Left colon (tissue), 2 donors: ENCODE measurements around the gene RASL11B. TPM values are rescaled to one million over a fixed set of nuclear protein-coding genes. Genes with fewer than 3 reads are reported as not detected.

ENCODE experiments used
- ATAC-seq: fragments of 200-7000 bp; cut with Tn5 transposase; one replicate; pipeline ENCODE4 v1.9.1; 2020; ENCODE audit warnings: mild to moderate bottlenecking, moderate library complexity
- DNase-seq, 2 donors: peaks; one replicate each; pipeline ENCODE4 v3.0.0-alpha.2; 2020
- intact Hi-C, 2 donors: fragments of 100-400 bp; cut with DNase I in 1 of 2; cut with micrococcal nuclease in 1 of 2; formaldehyde crosslinking; loops; one replicate each; pipeline versions ENCODE4 v1.11.2 to v1.14.0; 2022; cut with DNase I, micrococcal nuclease
- total RNA-seq, 2 donors: library from RNA; stranded (reverse); fragmentation: NEBNext Ultra II Directional; extraction: Animal tissue kit (Norgen Biotek cat#: 25700); gene quantifications; one replicate each; pipeline ENCODE4 v1.2.1, GENCODE V29; 2021
- donor health status: DM: no; HTN: no; CAD: no.
- donor health status: DM: yes; HTN: yes; CAD: no.

The RASL11B gene
- total RNA-seq, 2 donors from 2014 or later, result 0.17 TPM; not detected in 1

- DNase-seq (no peak), ATAC-seq (no peak)
- intact Hi-C loops, result no loop called here
Observed at GRCh38 chr4:52841682-52842456, 20.2 kb upstream of the RASL11B start.

GRCh38 chr4:52842792-52843191 lies 19.3 kb upstream of the RASL11B start:
- intact Hi-C loops, result no loop called here
- no peak for ATAC-seq
- no peak for DNase-seq

GRCh38 chr4:52843351-52843750 lies 18.8 kb upstream of the RASL11B start:
- no peak for ATAC-seq

GRCh38 chr4:52843958-52844357 lies 18.2 kb upstream of the RASL11B start:
- no peak for ATAC-seq
- intact Hi-C loops, result no loop called here
- no peak for DNase-seq

More at GRCh38 chr4:52843351-52843750, 18.8 kb upstream of the RASL11B start:
- DNase-seq, result no peak
- intact Hi-C loops, result no loop called here

GRCh38 chr4:52844596-52844995 lies 17.5 kb upstream of the RASL11B start:
- intact Hi-C loops, result no loop called here
- ATAC-seq (no peak), DNase-seq (no peak)

- intact Hi-C loops, result no loop called here
- ATAC-seq, result no peak
- no peak for DNase-seq
Observed at GRCh38 chr4:52846502-52846901, 15.6 kb upstream of the RASL11B start.

GRCh38 chr4:52848254-52848653 lies 13.9 kb upstream of the RASL11B start:
- ATAC-seq (no peak), DNase-seq (no peak)
- intact Hi-C loops, result no loop called here

- ATAC-seq, result peak; percentile 87
- DNase-seq, result no peak
- intact Hi-C loops, result no loop called here
Observed at GRCh38 chr4:52850406-52851124, 11.6 kb upstream of the RASL11B start.

- ATAC-seq, result no peak
- no peak for DNase-seq
- intact Hi-C loops, result no loop called here
Observed at GRCh38 chr4:52852041-52852440, 10.1 kb upstream of the RASL11B start.

- DNase-seq (no peak), ATAC-seq (no peak)
- intact Hi-C loops, result no loop called here
Observed at GRCh38 chr4:52852711-52853110, 9.4 kb upstream of the RASL11B start.

GRCh38 chr4:52853351-52853750 lies 8.8 kb upstream of the RASL11B start:
- no peak for ATAC-seq
- intact Hi-C loops, result no loop called here
- no peak for DNase-seq

GRCh38 chr4:52856801-52857200 lies 5.3 kb upstream of the RASL11B start:
- intact Hi-C loops, result no loop called here
- ATAC-seq, result no peak
- DNase-seq, result no peak

- intact Hi-C loops, result no loop called here
Observed at GRCh38 chr4:52860361-52860760, 1.8 kb upstream of the RASL11B start.

GRCh38 chr4:52861171-52861823 lies 820 bp upstream of the RASL11B start:
- DNase-seq (no peak), ATAC-seq (no peak)
- intact Hi-C loops, result no loop called here

More at GRCh38 chr4:52860361-52860760, 1.8 kb upstream of the RASL11B start:
- DNase-seq (no peak), ATAC-seq (no peak)

- ATAC-seq, result no peak
- no peak for DNase-seq
- intact Hi-C loops, result no loop called here
Observed at GRCh38 chr4:52862639-52863161, 583 bp downstream of the RASL11B start.

- intact Hi-C loops, result no loop called here
- no peak for ATAC-seq
- DNase-seq, result no peak
Observed at GRCh38 chr4:52863324-52863723, 1.2 kb downstream of the RASL11B start.

GRCh38 chr4:52864793-52865192 lies 2.7 kb downstream of the RASL11B start:
- ATAC-seq, result no peak
- DNase-seq, result no peak
- intact Hi-C loops, result no loop called here

GRCh38 chr4:52865300-52865699 lies 3.2 kb downstream of the RASL11B start:
- ATAC-seq (no peak), DNase-seq (no peak)
- intact Hi-C loops, result no loop called here

GRCh38 chr4:52866734-52867133 lies 4.6 kb downstream of the RASL11B start:
- no peak for DNase-seq
- intact Hi-C loops, result no loop called here

GRCh38 chr4:52867163-52867562 lies 5.0 kb downstream of the RASL11B start:
- DNase-seq (no peak), ATAC-seq (no peak)
- intact Hi-C loops, result no loop called here

More at GRCh38 chr4:52866734-52867133, 4.6 kb downstream of the RASL11B start:
- no peak for ATAC-seq
